Right atrium auricular region (tissue), 2 donors: ENCODE data around the gene SERPINB12. TPM values are rescaled to one million over a fixed set of nuclear protein-coding genes. Genes with fewer than 3 reads are reported as not detected.

Source experiments
- DNase-seq: peaks from one replicate; pipeline ENCODE4 v3.0.0-alpha.2; 2019; ENCODE audit warnings: low spot score
- H3K27ac ChIP-seq, 2 donors: fragments of 200-600 bp; sonication (generic); 1 replicate in 1 of 2; 2 replicates in 1 of 2; pipeline ENCODE4 v1.5.1; 2016 to 2019
- H3K27me3 ChIP-seq, 2 donors: fragments of 200-600 bp; sonication (generic); one replicate each; pipeline versions ENCODE4 v1.5.1 to v1.6.0; 2017 to 2019
- H3K36me3 ChIP-seq: fragments of 200-600 bp; sonication (generic); one replicate; pipeline ENCODE4 v1.5.1; 2016
- H3K4me1 ChIP-seq, 2 donors: fragments of 200-600 bp; sonication (generic); one replicate each; pipeline versions ENCODE4 v1.5.1 to v1.6.0; 2017 to 2019
- H3K4me3 ChIP-seq, 2 donors: fragments of 200-600 bp; sonication (generic); 1 replicate in 1 of 2; 2 replicates in 1 of 2; pipeline ENCODE4 v1.5.1; 2017 to 2019; ENCODE audit warnings: mild to moderate bottlenecking in 1 of 2, moderate library complexity in 1 of 2
- H3K9me3 ChIP-seq, 2 donors: fragments of 200-600 bp; sonication (generic); one replicate each; pipeline ENCODE4 v1.5.1; 2019
- CTCF ChIP-seq, 2 donors: fragments of 200-600 bp; sonication (generic); IDR thresholded peaks; one replicate each; pipeline ENCODE4 v1.5.1; 2019; ENCODE audit warnings: antibody characterized with exemption in 2 of 2
- total RNA-seq, 2 donors: library from RNA; depleted of rRNA; stranded (reverse); fragments of >200 nt; gene quantifications; one replicate each; pipeline ENCODE4 v1.1.0, GENCODE V29; 2016

SERPINB12 gene
- not detected for total RNA-seq

GRCh38 chr18:63542069-63542468 lies at the start of gene SERPINB12:
Gene SERPINB12, plus strand, starts transcription at chr18:63542369. Its CDS starts 13,791 bp downstream, at chr18:63556160.
- H3K36me3 ChIP-seq = no peaks in the 10 kb centered on the region
- H3K9me3 ChIP-seq = no peaks in the 10 kb centered on the region
- no peak within 1 kb of the TSS for H3K27ac ChIP-seq
- H3K4me1 ChIP-seq = no peaks in the 10 kb centered on the region
- no peaks in the 10 kb centered on the region for H3K27me3 ChIP-seq
- no peak for DNase-seq
- no peak within 1 kb of the TSS for H3K4me3 ChIP-seq
- no peak for TF ChIP-seq CTCF (IDR thresholded peaks at IDR 0.05)

GRCh38 chr18:63492851-63493250 lies 49.3 kb upstream of the SERPINB12 start:
- no peaks in the 10 kb centered on the region for H3K27me3 ChIP-seq
- no peaks in the 10 kb centered on the region for H3K9me3 ChIP-seq
- no peaks in the 10 kb centered on the region for H3K4me1 ChIP-seq

GRCh38 chr18:63495675-63496074 lies 46.5 kb upstream of the SERPINB12 start:
- H3K27ac ChIP-seq = no peak overlapping the region

More at GRCh38 chr18:63492851-63493250, 49.3 kb upstream of the SERPINB12 start:
- TF ChIP-seq CTCF (IDR thresholded peaks at IDR 0.05) = no peak
- Histone ChIP-seq H3K36me3 (no peaks in the 10 kb centered on the region), H3K4me3 (no peak overlapping the region), H3K27ac (no peak overlapping the region)
- no peak for DNase-seq

GRCh38 chr18:63505566-63506335 lies 36.4 kb upstream of the SERPINB12 start:
- TF ChIP-seq CTCF (IDR thresholded peaks at IDR 0.05) = peak in 1 of 2 donors; percentile 48
- H3K36me3 ChIP-seq = no peaks in the 10 kb centered on the region
- no peaks in the 10 kb centered on the region for H3K9me3 ChIP-seq
- H3K27me3 ChIP-seq = no peaks in the 10 kb centered on the region
- no peaks in the 10 kb centered on the region for H3K4me1 ChIP-seq
- no peak overlapping the region for H3K27ac ChIP-seq
- DNase-seq = no peak
- H3K4me3 ChIP-seq = no peak overlapping the region

More at GRCh38 chr18:63495675-63496074, 46.5 kb upstream of the SERPINB12 start:
- Histone ChIP-seq H3K27me3 (no peaks in the 10 kb centered on the region), H3K36me3 (no peaks in the 10 kb centered on the region), H3K9me3 (no peaks in the 10 kb centered on the region), H3K4me1 (no peaks in the 10 kb centered on the region), H3K4me3 (no peak overlapping the region)
- DNase-seq = no peak
- no peak for TF ChIP-seq CTCF (IDR thresholded peaks at IDR 0.05)

GRCh38 chr18:63506336-63506646 lies 35.9 kb upstream of the SERPINB12 start:
- Histone ChIP-seq H3K9me3 (no peaks in the 10 kb centered on the region), H3K36me3 (no peaks in the 10 kb centered on the region), H3K27me3 (no peaks in the 10 kb centered on the region), H3K4me1 (no peaks in the 10 kb centered on the region), H3K27ac (no peak overlapping the region), H3K4me3 (no peak overlapping the region)
- no peak for DNase-seq
- no peak for TF ChIP-seq CTCF (IDR thresholded peaks at IDR 0.05)

- Histone ChIP-seq H3K4me3 (no peak overlapping the region), H3K27ac (no peak overlapping the region), H3K36me3 (no peaks in the 10 kb centered on the region), H3K27me3 (peaks cover 0 to 4% of the 10 kb centered on the region in 2 donors), H3K9me3 (no peaks in the 10 kb centered on the region), H3K4me1 (no peaks in the 10 kb centered on the region)
- no peak for TF ChIP-seq CTCF (IDR thresholded peaks at IDR 0.05)
- no peak for DNase-seq
These were observed 33.6 kb upstream of the SERPINB12 start for GRCh38 chr18:63508596-63508995.
